Glutamatergic neuron (in vitro differentiated cells): ENCODE measurements around the gene MBOAT1. TPM values are rescaled to one million over a fixed set of nuclear protein-coding genes. Genes with fewer than 3 reads are reported as not detected.

Source experiments
- DNase-seq: peaks from one replicate; pipeline ENCODE4 v3.0.0; 2022
- H3K27ac Mint-ChIP-seq: one replicate; pipeline ENCODE4 v1.8.0; 2020; ENCODE audit warnings: mild to moderate bottlenecking, mixed read lengths, inconsistent platforms; ENCODE audit not compliant: unreplicated experiment
- H3K27me3 Mint-ChIP-seq: one replicate; pipeline ENCODE4 v1.8.0; 2020; ENCODE audit warnings: mild to moderate bottlenecking, moderate library complexity, mixed read lengths, inconsistent platforms; ENCODE audit not compliant: unreplicated experiment
- H3K36me3 Mint-ChIP-seq: one replicate; pipeline ENCODE4 v1.8.0; 2020; ENCODE audit warnings: mild to moderate bottlenecking, mixed read lengths, inconsistent platforms; ENCODE audit not compliant: unreplicated experiment
- H3K4me1 Mint-ChIP-seq: one replicate; pipeline ENCODE4 v1.8.0; 2020; ENCODE audit warnings: mild to moderate bottlenecking, low read depth, mixed read lengths, inconsistent platforms; ENCODE audit not compliant: unreplicated experiment
- H3K4me3 Mint-ChIP-seq: one replicate; pipeline ENCODE4 v1.8.0; 2020; ENCODE audit warnings: mild to moderate bottlenecking, mixed read lengths, inconsistent platforms; ENCODE audit not compliant: unreplicated experiment
- H3K9me3 Mint-ChIP-seq: one replicate; pipeline ENCODE4 v1.8.0; 2020; ENCODE audit warnings: mild to moderate bottlenecking, moderate library complexity, mixed read lengths, inconsistent platforms; ENCODE audit not compliant: unreplicated experiment
- total RNA-seq: library from RNA; stranded (reverse); fragmentation: NEBNext Ultra II Directional; extraction: Animal tissue kit (Norgen Biotek cat#: 25700); gene quantifications from one replicate; pipeline ENCODE4 v1.2.1, GENCODE V29; 2021; ENCODE audit not compliant: unreplicated experiment
- TF ChIP-seq, protein P1 (sequence below): fragments of 200-600 bp; sonication (generic); IDR thresholded peaks from one replicate; pipeline ENCODE4 v1.5.0; 2021; ENCODE audit not compliant: partially characterized antibody, unreplicated experiment

MBOAT1 gene
- total RNA-seq, 1 donor from 2014 or later, result not detected

DNA sequence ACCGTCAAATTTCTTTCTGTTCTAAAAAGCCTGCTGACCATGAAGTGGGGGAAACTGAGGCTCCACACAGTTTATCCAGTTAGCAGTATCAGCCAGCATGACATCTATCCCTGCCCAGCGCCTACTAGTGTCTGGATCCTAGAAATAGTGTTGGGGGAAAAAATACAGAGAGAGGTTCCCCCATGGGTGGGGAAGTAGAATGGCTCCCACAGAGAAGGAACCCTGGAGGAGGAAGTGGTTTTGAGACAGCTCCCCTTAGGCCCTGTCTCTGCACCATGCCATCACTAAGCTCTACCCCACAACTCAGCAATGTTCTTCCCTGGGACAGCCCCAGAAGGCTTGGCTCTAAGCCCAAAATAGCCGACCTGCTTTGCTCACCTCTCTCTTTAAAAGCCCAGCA is 153.4 kb downstream of the MBOAT1 start:
- H3K27me3 Mint-ChIP-seq, result no peaks in the 10 kb centered on the region
- H3K4me1 Mint-ChIP-seq, result no peaks in the 10 kb centered on the region

DNA sequence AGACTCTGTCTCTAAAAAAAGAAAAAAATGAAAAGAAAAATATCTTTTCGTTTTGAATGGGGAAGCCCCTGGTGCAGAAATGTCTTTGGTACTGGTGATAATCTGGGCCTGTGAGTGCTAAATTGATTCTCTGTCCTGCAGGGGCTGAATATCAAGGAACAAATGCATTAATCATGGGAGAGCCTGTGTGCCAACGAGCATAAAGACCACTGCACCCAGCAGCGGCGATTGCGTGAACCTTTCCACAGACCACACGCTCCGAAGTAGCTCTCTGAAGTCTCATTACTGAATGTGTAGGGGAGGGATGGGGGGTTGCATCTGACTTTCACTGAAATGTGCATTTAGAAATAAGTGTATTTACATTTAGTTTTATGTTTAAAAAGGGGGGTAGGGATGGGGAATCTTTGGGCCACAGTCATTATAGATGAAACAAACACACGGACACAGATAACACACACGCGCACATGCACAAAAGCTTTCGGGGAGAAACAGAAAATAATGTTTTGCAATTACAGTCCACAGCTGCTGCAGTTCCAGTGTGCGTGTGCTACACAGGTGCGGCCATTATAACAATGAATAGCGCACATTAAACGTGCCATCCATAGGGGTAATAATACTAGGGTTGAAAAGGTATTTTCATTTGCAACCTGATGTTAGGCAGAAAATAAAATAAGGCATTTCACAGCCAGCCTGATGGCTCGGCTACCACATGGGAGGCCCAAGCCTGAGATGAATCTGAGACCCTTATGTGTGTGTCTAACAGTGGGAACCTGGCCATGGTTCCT is 154.0 kb downstream of the MBOAT1 start:
- H3K4me1 Mint-ChIP-seq, result no peaks in the 10 kb centered on the region

More for the DNA sequence above, 153.4 kb downstream of the MBOAT1 start:
- Mint-ChIP-seq H3K9me3 (no peaks in the 10 kb centered on the region), H3K27ac (no peak overlapping the region), H3K36me3 (no peaks in the 10 kb centered on the region), H3K4me3 (no peak overlapping the region)
- TF ChIP-seq, protein P1, sequence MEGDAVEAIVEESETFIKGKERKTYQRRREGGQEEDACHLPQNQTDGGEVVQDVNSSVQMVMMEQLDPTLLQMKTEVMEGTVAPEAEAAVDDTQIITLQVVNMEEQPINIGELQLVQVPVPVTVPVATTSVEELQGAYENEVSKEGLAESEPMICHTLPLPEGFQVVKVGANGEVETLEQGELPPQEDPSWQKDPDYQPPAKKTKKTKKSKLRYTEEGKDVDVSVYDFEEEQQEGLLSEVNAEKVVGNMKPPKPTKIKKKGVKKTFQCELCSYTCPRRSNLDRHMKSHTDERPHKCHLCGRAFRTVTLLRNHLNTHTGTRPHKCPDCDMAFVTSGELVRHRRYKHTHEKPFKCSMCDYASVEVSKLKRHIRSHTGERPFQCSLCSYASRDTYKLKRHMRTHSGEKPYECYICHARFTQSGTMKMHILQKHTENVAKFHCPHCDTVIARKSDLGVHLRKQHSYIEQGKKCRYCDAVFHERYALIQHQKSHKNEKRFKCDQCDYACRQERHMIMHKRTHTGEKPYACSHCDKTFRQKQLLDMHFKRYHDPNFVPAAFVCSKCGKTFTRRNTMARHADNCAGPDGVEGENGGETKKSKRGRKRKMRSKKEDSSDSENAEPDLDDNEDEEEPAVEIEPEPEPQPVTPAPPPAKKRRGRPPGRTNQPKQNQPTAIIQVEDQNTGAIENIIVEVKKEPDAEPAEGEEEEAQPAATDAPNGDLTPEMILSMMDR, result no peak
- DNase-seq, result no peak

DNA sequence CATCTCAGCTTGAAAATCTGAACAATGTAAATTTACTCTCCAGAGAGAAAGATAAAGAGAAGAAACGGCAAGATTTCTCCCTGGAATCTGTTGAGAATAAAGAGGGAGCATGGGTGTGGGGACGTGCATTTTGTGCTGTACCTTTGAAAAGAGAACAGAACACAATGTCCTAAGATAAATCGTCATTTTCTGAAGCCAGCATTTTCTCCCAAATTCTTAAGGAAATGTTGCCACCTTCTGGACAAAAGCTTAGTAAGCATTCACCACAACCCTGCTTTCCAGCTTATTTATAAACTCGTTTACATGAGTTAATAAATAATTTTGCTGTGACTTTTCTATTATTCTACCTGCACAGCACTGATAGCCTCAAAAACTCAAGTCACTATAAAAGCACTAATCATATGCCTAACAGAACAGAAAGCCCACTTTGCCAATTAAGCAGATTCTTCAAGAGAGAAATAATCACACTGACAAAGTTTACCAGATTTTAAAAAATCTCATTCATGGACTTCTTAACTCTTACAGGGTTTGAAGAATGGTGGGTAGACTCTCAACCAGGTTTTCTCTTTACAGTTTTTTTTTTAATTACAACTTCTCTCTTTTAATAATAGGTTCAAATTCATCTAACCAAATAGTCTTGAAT is 155.8 kb downstream of the MBOAT1 start:
- Mint-ChIP-seq H3K27ac (no peak overlapping the region), H3K4me3 (no peak overlapping the region), H3K27me3 (peaks cover 4% of the 10 kb centered on the region), H3K4me1 (no peaks in the 10 kb centered on the region), H3K9me3 (no peaks in the 10 kb centered on the region), H3K36me3 (no peaks in the 10 kb centered on the region)
- TF ChIP-seq, protein P1, result peak; percentile 68
- no peak for DNase-seq

More for the DNA sequence above, 154.0 kb downstream of the MBOAT1 start:
- no peak for DNase-seq
- no peak overlapping the region for H3K4me3 Mint-ChIP-seq
- no peaks in the 10 kb centered on the region for H3K27me3 Mint-ChIP-seq
- H3K36me3 Mint-ChIP-seq, result no peaks in the 10 kb centered on the region
- H3K9me3 Mint-ChIP-seq, result no peaks in the 10 kb centered on the region
- TF ChIP-seq, protein P1, result no peak
- H3K27ac Mint-ChIP-seq, result no peak overlapping the region

DNA sequence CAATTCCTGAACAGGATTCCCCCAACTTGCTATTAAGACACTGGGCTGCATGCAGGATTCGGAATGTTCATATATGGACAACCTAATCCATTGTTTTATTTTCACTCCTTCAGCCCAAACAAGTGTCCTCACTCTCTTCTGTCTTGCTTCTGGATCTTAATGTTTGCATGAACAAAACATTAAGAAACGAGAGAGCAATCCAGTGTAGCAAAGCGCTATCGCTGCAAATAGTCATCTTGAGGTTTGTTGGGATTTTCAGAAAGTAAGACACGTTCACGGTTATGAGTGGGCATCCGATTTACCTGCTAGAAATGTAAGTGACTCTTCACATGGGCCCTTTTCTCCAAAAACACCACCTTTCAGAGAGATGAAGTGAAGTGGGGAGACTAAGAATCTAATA is 156.4 kb downstream of the MBOAT1 start:
- Mint-ChIP-seq H3K27me3 (peaks cover 4% of the 10 kb centered on the region), H3K27ac (no peak overlapping the region), H3K9me3 (no peaks in the 10 kb centered on the region), H3K4me1 (no peaks in the 10 kb centered on the region), H3K4me3 (no peak overlapping the region), H3K36me3 (no peaks in the 10 kb centered on the region)
- TF ChIP-seq, protein P1, result no peak
- no peak for DNase-seq

Other genes starting within 250 kb of the MBOAT1 start
- 10.1 TPM for gene E2F3, start 189.4 kb upstream of the MBOAT1 start, total RNA-seq